Loucy (cell line): ENCODE measurements around the gene TNRC6C.

Experiments used
- H2AFZ ChIP-seq: fragments of 200-600 bp; sonication (generic); 2 replicates; pipeline ENCODE4 v1.6.0; 2016; ENCODE audit warnings: antibody characterized with exemption, mild to moderate bottlenecking, low read length, moderate library complexity
- H3F3A ChIP-seq: fragments of 200-600 bp; 2 replicates; pipeline ENCODE4 v1.6.0; 2016; ENCODE audit warnings: antibody characterized with exemption, low read depth, mild to moderate bottlenecking
- H3K27me3 ChIP-seq: fragments of 200-600 bp; sonication (generic); 2 replicates; pipeline ENCODE4 v1.6.1; 2014; ENCODE audit warnings: low read length, mild to moderate bottlenecking; ENCODE audit not compliant: insufficient read depth, poor library complexity, severe bottlenecking
- H3K36me3 ChIP-seq: fragments of 200-600 bp; sonication (generic); 2 replicates; pipeline ENCODE4 v1.6.1; 2016; ENCODE audit warnings: low read length; ENCODE audit not compliant: insufficient read depth
- H3K4me1 ChIP-seq: fragments of 200-600 bp; sonication (generic); 2 replicates; pipeline ENCODE4 v1.5.1; 2014; ENCODE audit warnings: low read length, mild to moderate bottlenecking; ENCODE audit not compliant: insufficient read depth, poor library complexity, severe bottlenecking
- H3K4me2 ChIP-seq: fragments of 200-600 bp; sonication (generic); 2 replicates; pipeline ENCODE4 v1.6.0; 2014; ENCODE audit warnings: antibody characterized with exemption, low read length, low read depth, mild to moderate bottlenecking; ENCODE audit not compliant: poor library complexity, severe bottlenecking
- H3K4me3 ChIP-seq: fragments of 200-600 bp; sonication (generic); 2 replicates; pipeline ENCODE4 v1.5.1; 2014; ENCODE audit warnings: low read length, mild to moderate bottlenecking, mixed read lengths; ENCODE audit not compliant: poor library complexity, severe bottlenecking
- H3K79me2 ChIP-seq: fragments of 200-600 bp; sonication (generic); 2 replicates; pipeline ENCODE4 v1.6.1; 2014; ENCODE audit warnings: low read length; ENCODE audit not compliant: insufficient read depth
- H3K9ac ChIP-seq: fragments of 200-600 bp; sonication (generic); 2 replicates; pipeline ENCODE4 v1.6.0; 2014; ENCODE audit warnings: mild to moderate bottlenecking, low read depth, low read length, moderate library complexity; ENCODE audit not compliant: poor library complexity, severe bottlenecking
- H3K9me2 ChIP-seq: fragments of 200-600 bp; sonication (generic); replicated peaks from 2 replicates; pipeline ENCODE4 v1.6.1; 2016; ENCODE audit warnings: low read depth, low read length, mixed read lengths
- H3K9me3 ChIP-seq: fragments of 200-600 bp; sonication (generic); 2 replicates; pipeline ENCODE4 v1.6.1; 2014; ENCODE audit warnings: mild to moderate bottlenecking, antibody characterized with exemption, low read length, low read depth; ENCODE audit not compliant: insufficient read depth
- H4K20me1 ChIP-seq: fragments of 200-600 bp; sonication (generic); 2 replicates; pipeline ENCODE4 v1.6.0; 2014; ENCODE audit warnings: antibody characterized with exemption, low read length, mild to moderate bottlenecking; ENCODE audit not compliant: insufficient read depth, poor library complexity, severe bottlenecking
- EZH2phosphoT487 ChIP-seq: fragments of 200-600 bp; IDR thresholded peaks from 2 replicates; pipeline ENCODE4 v1.6.1; 2018; ENCODE audit warnings: antibody characterized with exemption, mild to moderate bottlenecking, moderate library complexity, borderline replicate concordance
- TF ChIP-seq, protein P1 (sequence below): fragments of 200-600 bp; sonication (generic); conservative IDR thresholded peaks from 2 replicates; pipeline ENCODE4 v1.5.1; 2014; ENCODE audit warnings: mild to moderate bottlenecking, antibody characterized with exemption, low read length

The TNRC6C gene

GRCh38 chr17:78143214-78144146 lies 185.0 kb downstream of the TNRC6C start:
- Histone ChIP-seq H3K9ac (no peak overlapping the region), H3K4me3 (no peak overlapping the region)

GRCh38 chr17:78144147-78144719 lies 185.7 kb downstream of the TNRC6C start:
- H3K36me3 ChIP-seq: no peaks in the 10 kb centered on the region
- H3F3A ChIP-seq: peaks cover 3% of the 10 kb centered on the region; the same call in 1 of the 2 replicates
- H2AFZ ChIP-seq: no peak overlapping the region
- no peak overlapping the region for H3K4me2 ChIP-seq
- H4K20me1 ChIP-seq: peaks cover 3% of the 10 kb centered on the region
- no peak for TF ChIP-seq EZH2phosphoT487
- TF ChIP-seq, protein P1, sequence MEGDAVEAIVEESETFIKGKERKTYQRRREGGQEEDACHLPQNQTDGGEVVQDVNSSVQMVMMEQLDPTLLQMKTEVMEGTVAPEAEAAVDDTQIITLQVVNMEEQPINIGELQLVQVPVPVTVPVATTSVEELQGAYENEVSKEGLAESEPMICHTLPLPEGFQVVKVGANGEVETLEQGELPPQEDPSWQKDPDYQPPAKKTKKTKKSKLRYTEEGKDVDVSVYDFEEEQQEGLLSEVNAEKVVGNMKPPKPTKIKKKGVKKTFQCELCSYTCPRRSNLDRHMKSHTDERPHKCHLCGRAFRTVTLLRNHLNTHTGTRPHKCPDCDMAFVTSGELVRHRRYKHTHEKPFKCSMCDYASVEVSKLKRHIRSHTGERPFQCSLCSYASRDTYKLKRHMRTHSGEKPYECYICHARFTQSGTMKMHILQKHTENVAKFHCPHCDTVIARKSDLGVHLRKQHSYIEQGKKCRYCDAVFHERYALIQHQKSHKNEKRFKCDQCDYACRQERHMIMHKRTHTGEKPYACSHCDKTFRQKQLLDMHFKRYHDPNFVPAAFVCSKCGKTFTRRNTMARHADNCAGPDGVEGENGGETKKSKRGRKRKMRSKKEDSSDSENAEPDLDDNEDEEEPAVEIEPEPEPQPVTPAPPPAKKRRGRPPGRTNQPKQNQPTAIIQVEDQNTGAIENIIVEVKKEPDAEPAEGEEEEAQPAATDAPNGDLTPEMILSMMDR: no peak
- H3K4me3 ChIP-seq: no peak overlapping the region
- no peaks in the 10 kb centered on the region for H3K9me2 ChIP-seq
- H3K4me1 ChIP-seq: no peaks in the 10 kb centered on the region
- H3K9ac ChIP-seq: no peak overlapping the region
- H3K79me2 ChIP-seq: no peaks in the 10 kb centered on the region
- H3K9me3 ChIP-seq: no peaks in the 10 kb centered on the region
- no peaks in the 10 kb centered on the region for H3K27me3 ChIP-seq

More at GRCh38 chr17:78143214-78144146, 185.0 kb downstream of the TNRC6C start:
- H3K4me2 ChIP-seq: no peak overlapping the region
- H3K79me2 ChIP-seq: no peaks in the 10 kb centered on the region
- TF ChIP-seq EZH2phosphoT487: no peak
- TF ChIP-seq, protein P1: no peak
- H3F3A ChIP-seq: peaks cover 3% of the 10 kb centered on the region; the same call in 1 of the 2 replicates
- no peaks in the 10 kb centered on the region for H3K27me3 ChIP-seq
- H3K4me1 ChIP-seq: no peaks in the 10 kb centered on the region
- H2AFZ ChIP-seq: no peak overlapping the region
- no peaks in the 10 kb centered on the region for H3K9me2 ChIP-seq
- H3K36me3 ChIP-seq: no peaks in the 10 kb centered on the region
- H4K20me1 ChIP-seq: peaks cover 8% of the 10 kb centered on the region
- H3K9me3 ChIP-seq: no peaks in the 10 kb centered on the region

DNA sequence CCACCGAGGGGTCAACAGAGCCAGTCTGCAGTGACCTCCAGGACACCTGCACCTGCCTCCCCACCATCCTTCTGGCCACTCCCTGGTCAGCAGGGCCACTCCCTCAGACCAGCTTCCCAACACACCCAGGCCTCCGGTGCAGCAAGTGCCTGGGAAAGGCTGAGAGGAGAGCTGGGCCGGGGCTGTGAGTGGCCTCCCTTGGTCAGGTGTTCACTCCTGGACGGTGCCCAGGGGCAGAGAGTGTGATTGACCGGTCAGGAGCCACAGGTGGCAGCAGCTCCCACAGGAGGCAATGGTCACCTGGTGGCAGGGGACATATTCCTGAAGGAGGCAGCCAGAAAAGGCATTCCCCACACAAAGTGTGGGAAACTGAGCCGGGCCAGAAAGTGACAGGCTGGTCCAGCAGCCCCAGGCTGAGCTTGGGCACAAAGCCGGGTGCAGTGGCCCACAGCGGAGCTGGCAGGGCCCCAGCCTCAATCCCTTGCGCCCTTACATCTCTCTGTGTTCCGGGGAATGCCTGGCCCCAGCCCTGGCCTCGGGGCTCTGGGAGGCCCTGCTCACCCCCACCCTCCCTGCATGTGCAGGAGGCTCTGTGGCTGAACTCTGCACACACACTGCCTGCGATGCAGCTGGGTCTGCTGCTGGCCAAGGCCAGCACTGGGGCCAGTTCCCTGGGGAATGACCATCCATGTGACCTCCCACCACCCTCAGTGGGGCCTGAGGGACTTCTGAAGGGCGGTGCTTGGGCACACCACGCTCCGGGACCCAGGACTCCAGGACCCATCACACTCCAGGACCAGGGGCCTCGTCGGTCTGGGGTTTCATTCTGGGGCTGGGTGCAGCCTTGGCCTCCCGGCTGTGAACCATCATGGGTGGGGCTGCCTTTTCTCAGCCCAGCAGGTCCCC lies 186.5 kb downstream of the TNRC6C start:
- H3K4me3 ChIP-seq: no peak overlapping the region
- no peak for TF ChIP-seq EZH2phosphoT487
- TF ChIP-seq, protein P1: no peak
- H2AFZ ChIP-seq: no peak overlapping the region
- peaks cover 2% of the 10 kb centered on the region; the same call in 1 of the 2 replicates for H3F3A ChIP-seq
- no peaks in the 10 kb centered on the region for H3K27me3 ChIP-seq
- H3K9ac ChIP-seq: no peak overlapping the region
- H3K79me2 ChIP-seq: no peaks in the 10 kb centered on the region
- H3K9me3 ChIP-seq: no peaks in the 10 kb centered on the region
- H4K20me1 ChIP-seq: peaks cover 3% of the 10 kb centered on the region
- H3K36me3 ChIP-seq: no peaks in the 10 kb centered on the region
- H3K9me2 ChIP-seq: no peaks in the 10 kb centered on the region
- no peaks in the 10 kb centered on the region for H3K4me1 ChIP-seq
- H3K4me2 ChIP-seq: no peak overlapping the region
